Upper lobe of left lung (tissue), 6 donors: ENCODE data around the gene GJA3. TPM values are rescaled to one million over a fixed set of nuclear protein-coding genes. Genes with fewer than 3 reads are reported as not detected.
A peak's percentile ranks its signal among the peaks of the same experiment; 100 is the strongest.

Experiments
- ATAC-seq, 2 donors: fragments of 200-7000 bp; cut with Tn5 transposase; one replicate each; pipeline ENCODE4 v1.9.1; 2022; ENCODE audit warnings: mild to moderate bottlenecking in 2 of 2, moderate library complexity in 2 of 2; ENCODE audit not compliant: low FRiP score in 2 of 2
- DNase-seq, 2 donors: peaks; one replicate each; pipeline ENCODE4 v3.0.0-alpha.2; 2019 to 2020
- H3K27ac ChIP-seq, 4 donors: fragments of 200-600 bp; sonication (generic); one replicate each; pipeline ENCODE4 v1.5.1; 2016 to 2019
- H3K27me3 ChIP-seq, 4 donors: fragments of 200-600 bp; sonication (generic); one replicate each; pipeline ENCODE4 v1.5.1; 2017 to 2019
- H3K36me3 ChIP-seq, 4 donors: fragments of 200-600 bp; sonication (generic); one replicate each; pipeline ENCODE4 v1.5.1; 2016 to 2019
- H3K4me1 ChIP-seq, 4 donors: fragments of 200-600 bp; sonication (generic); one replicate each; pipeline ENCODE4 v1.5.1; 2018 to 2019
- H3K4me3 ChIP-seq, 4 donors: fragments of 200-600 bp; sonication (generic); one replicate each; pipeline ENCODE4 v1.5.1; 2017 to 2019; ENCODE audit warnings: mild to moderate bottlenecking in 2 of 4, moderate library complexity in 1 of 4
- H3K9me3 ChIP-seq, 4 donors: fragments of 200-600 bp; sonication (generic); one replicate each; pipeline ENCODE4 v1.5.1; 2018 to 2019
- CTCF ChIP-seq, 6 experiments: fragments of 450-650 bp in 4 of 6; fragments of 200-600 bp in 2 of 6; sonication (generic) in 2 of 6; IDR thresholded peaks; one replicate each; pipeline ENCODE4 v1.5.1; 2016 to 2019; ENCODE audit warnings: antibody characterized with exemption in 6 of 6
- EP300 ChIP-seq, 4 donors: sonication (generic); formaldehyde crosslinking; IDR thresholded peaks; one replicate each; pipeline ENCODE4 v1.5.1; 2017; ENCODE audit warnings: antibody characterized with exemption in 4 of 4, control low read depth in 2 of 4
- POLR2A ChIP-seq, 4 donors: fragments of 450-650 bp; IDR thresholded peaks; one replicate each; pipeline ENCODE4 v1.5.1; 2016 to 2017; ENCODE audit warnings: antibody characterized with exemption in 4 of 4, mild to moderate bottlenecking in 2 of 4
- POLR2AphosphoS5 ChIP-seq, 2 donors: sonication (generic); formaldehyde crosslinking; IDR thresholded peaks; one replicate each; pipeline ENCODE4 v1.5.1; 2017; ENCODE audit warnings: antibody characterized with exemption in 2 of 2
- WGBS, 2 donors: methylation state at CpG; one replicate each; pipeline ENCODE4 v1.1.5; 2017 to 2018; 5-methylcytosine and 5-hydroxymethylcytosine counted together
- total RNA-seq, 6 donors: library from RNA; depleted of rRNA in 4 of 6; stranded (reverse); fragments of >200 nt in 4 of 6; gene quantifications; one replicate each; pipeline versions ENCODE4 v1.1.0 to v1.2.1, GENCODE V29; 2016 to 2021
- donor health status: DM: no; HTN: no; CAD: no; lungs with moderate emphysema.
- donor health status: DM: no; HTN: yes; CAD: no; lungs with severe emphysema.

Gene GJA3
- total RNA-seq, 6 donors from 2014 or later: 0.07 to 0.10 TPM; not detected in 4

GRCh38 chr13:20145521-20145920, 15.3 kb downstream of the GJA3 start:
- Histone ChIP-seq H3K36me3 (no peaks in the 10 kb centered on the region), H3K4me1 (peaks cover 0 to 9% (median 4%) of the 10 kb centered on the region in 4 donors), H3K27ac (no peak overlapping the region), H3K4me3 (no peak overlapping the region), H3K27me3 (peaks cover 0 to 16% (median 10%) of the 10 kb centered on the region in 4 donors), H3K9me3 (no peaks in the 10 kb centered on the region)
- ATAC-seq (no peak), DNase-seq (no peak)
- TF ChIP-seq CTCF (IDR thresholded peaks at IDR 0.05) (no peak), POLR2A (IDR thresholded peaks at IDR 0.05) (no peak)
- 80 to 87% methylated on average over 5 to 7 of the region's 7 CpGs for WGBS, 2 donors

GRCh38 chr13:20144141-20144850, 16.6 kb downstream of the GJA3 start:
- Histone ChIP-seq H3K27ac (no peak overlapping the region), H3K36me3 (no peaks in the 10 kb centered on the region), H3K4me1 (peaks cover 0 to 9% (median 4%) of the 10 kb centered on the region in 4 donors), H3K27me3 (peaks cover 0 to 16% (median 10%) of the 10 kb centered on the region in 4 donors), H3K9me3 (no peaks in the 10 kb centered on the region), H3K4me3 (no peak overlapping the region)
- 79 to 85% methylated on average over 11 to 12 of the region's 12 CpGs for WGBS, 2 donors
- DNase-seq (no peak), ATAC-seq (no peak)
- TF ChIP-seq POLR2A (IDR thresholded peaks at IDR 0.05): no peak
- TF ChIP-seq POLR2AphosphoS5 (IDR thresholded peaks at IDR 0.05): no peak
- no peak for TF ChIP-seq CTCF (IDR thresholded peaks at IDR 0.05)
- no peak for TF ChIP-seq EP300 (IDR thresholded peaks at IDR 0.05)

GRCh38 chr13:20142927-20143480, 17.8 kb downstream of the GJA3 start:
- Histone ChIP-seq H3K27me3 (peaks cover 0 to 16% (median 10%) of the 10 kb centered on the region in 4 donors), H3K4me3 (no peak overlapping the region), H3K9me3 (no peaks in the 10 kb centered on the region), H3K36me3 (no peaks in the 10 kb centered on the region), H3K27ac (no peak overlapping the region), H3K4me1 (peaks cover 0 to 9% (median 4%) of the 10 kb centered on the region in 4 donors)
- WGBS, 2 donors: 79 to 94% methylated on average over 13 to 30 of the region's 30 CpGs
- ATAC-seq (no peak), DNase-seq (peak in 1 of 2 donors; percentile 64)
- TF ChIP-seq EP300 (IDR thresholded peaks at IDR 0.05): no peak

- peaks cover 0 to 9% (median 4%) of the 10 kb centered on the region in 4 donors for H3K4me1 ChIP-seq
- ATAC-seq (peak in 1 of 2 donors; percentile 28), DNase-seq (peak in 1 of 2 donors; percentile 81)
- no peak overlapping the region for H3K4me3 ChIP-seq
- no peak overlapping the region for H3K27ac ChIP-seq
- TF ChIP-seq EP300 (IDR thresholded peaks at IDR 0.05) (no peak), POLR2AphosphoS5 (IDR thresholded peaks at IDR 0.05) (no peak), POLR2A (IDR thresholded peaks at IDR 0.05) (no peak), CTCF (IDR thresholded peaks at IDR 0.05) (no peak)
- WGBS, 2 donors: 60 to 68% methylated on average over 20 to 44 of the region's 84 CpGs
- no peaks in the 10 kb centered on the region for H3K36me3 ChIP-seq
- H3K9me3 ChIP-seq: no peaks in the 10 kb centered on the region
- H3K27me3 ChIP-seq: peaks cover 0 to 16% (median 10%) of the 10 kb centered on the region in 4 donors
These were observed 18.6 kb downstream of the GJA3 start for GRCh38 chr13:20142023-20142926.
